Osteocyte (in vitro differentiated cells): ENCODE results near the gene ZNF516. TPM values are rescaled to one million over a fixed set of nuclear protein-coding genes. Genes with fewer than 3 reads are reported as not detected.

ENCODE experiments used
- DNase-seq: peaks from one replicate; pipeline ENCODE4 v3.0.0; 2021; ENCODE audit warnings: mixed read lengths; ENCODE audit not compliant: unreplicated experiment; ENCODE audit errors: extremely low spot score
- H3K27ac Mint-ChIP-seq: one replicate; pipeline ENCODE4 v1.8.0; 2021; ENCODE audit warnings: mild to moderate bottlenecking, mixed read lengths; ENCODE audit not compliant: unreplicated experiment
- H3K27me3 Mint-ChIP-seq: one replicate; pipeline ENCODE4 v1.8.0; 2021; ENCODE audit warnings: mixed read lengths; ENCODE audit not compliant: unreplicated experiment
- H3K36me3 Mint-ChIP-seq: one replicate; pipeline ENCODE4 v1.8.0; 2021; ENCODE audit warnings: mixed read lengths; ENCODE audit not compliant: unreplicated experiment
- H3K4me1 Mint-ChIP-seq: one replicate; pipeline ENCODE4 v1.8.0; 2021; ENCODE audit warnings: mixed read lengths; ENCODE audit not compliant: unreplicated experiment
- H3K4me3 Mint-ChIP-seq: one replicate; pipeline ENCODE4 v1.8.0; 2021; ENCODE audit warnings: mild to moderate bottlenecking, moderate library complexity, mixed read lengths; ENCODE audit not compliant: unreplicated experiment
- H3K9me3 Mint-ChIP-seq: one replicate; pipeline ENCODE4 v1.8.0; 2021; ENCODE audit warnings: mixed read lengths; ENCODE audit not compliant: unreplicated experiment
- CTCF ChIP-seq: fragments of 200-600 bp; sonication (generic); IDR thresholded peaks from 2 replicates; pipeline ENCODE4 v1.5.0; 2021; ENCODE audit warnings: antibody characterized with exemption, mild to moderate bottlenecking, moderate library complexity
- total RNA-seq: library from RNA; stranded (reverse); gene quantifications from 2 replicates; pipeline ENCODE4 v1.2.1, GENCODE V29; 2021

The ZNF516 gene
- total RNA-seq, 1 donor from 2014 or later = 36.3 TPM

GRCh38 chr18:76518860-76519538, 24.0 kb upstream of the ZNF516 start:
- H3K4me3 Mint-ChIP-seq = peak overlapping the region; percentile 73
- H3K27ac Mint-ChIP-seq = no peak overlapping the region
- TF ChIP-seq CTCF = no peak

DNA sequence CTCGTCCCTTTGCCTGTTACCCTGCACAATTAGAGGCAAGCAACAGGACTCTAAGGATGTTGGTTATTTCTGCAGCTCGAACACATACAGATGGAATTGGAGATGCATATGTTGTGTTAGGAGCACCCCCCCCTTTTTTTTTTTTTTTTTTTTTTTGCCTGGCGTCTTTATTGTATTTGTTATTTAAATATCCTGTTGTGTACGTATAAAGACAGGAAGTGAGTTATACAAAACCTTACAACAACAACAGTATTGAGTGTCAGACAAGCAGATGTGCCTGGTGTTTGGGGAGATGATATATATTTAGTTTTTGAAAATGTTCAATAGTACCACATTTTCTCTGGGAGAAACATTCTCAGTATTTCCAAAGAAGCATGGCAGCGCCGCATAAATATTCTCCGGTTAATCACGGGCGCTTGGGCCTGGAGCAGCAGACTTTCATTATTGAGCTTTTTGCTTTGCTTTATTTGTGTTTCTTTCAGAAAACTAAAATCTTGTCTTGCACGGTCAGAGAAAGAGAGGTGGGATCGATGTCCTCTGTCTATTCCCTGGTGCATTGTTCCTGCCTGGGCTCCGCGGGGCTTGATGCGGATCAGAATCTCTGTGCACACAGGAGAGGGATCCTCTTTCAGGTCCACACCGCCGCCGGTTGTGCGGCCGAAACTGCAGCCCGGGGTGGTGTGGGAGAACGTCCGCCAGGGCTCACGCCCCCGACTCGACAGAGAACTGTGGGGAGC, 23.2 kb upstream of the ZNF516 start:
- no peak overlapping the region for H3K27ac Mint-ChIP-seq

More at GRCh38 chr18:76518860-76519538, 24.0 kb upstream of the ZNF516 start:
- Mint-ChIP-seq H3K27me3 (peaks cover 36% of the 10 kb centered on the region), H3K4me1 (peaks cover 15% of the 10 kb centered on the region), H3K9me3 (no peaks in the 10 kb centered on the region), H3K36me3 (no peaks in the 10 kb centered on the region)
- no peak for DNase-seq

GRCh38 chr18:76515576-76515975, 20.5 kb upstream of the ZNF516 start:
- H3K9me3 Mint-ChIP-seq = no peaks in the 10 kb centered on the region
- H3K4me1 Mint-ChIP-seq = peaks cover 15% of the 10 kb centered on the region
- H3K36me3 Mint-ChIP-seq = no peaks in the 10 kb centered on the region
- peaks cover 20% of the 10 kb centered on the region for H3K27me3 Mint-ChIP-seq
- TF ChIP-seq CTCF = no peak
- no peak overlapping the region for H3K27ac Mint-ChIP-seq
- no peak overlapping the region for H3K4me3 Mint-ChIP-seq
- no peak for DNase-seq

More for the DNA sequence above, 23.2 kb upstream of the ZNF516 start:
- TF ChIP-seq CTCF = no peak
- Mint-ChIP-seq H3K4me1 (peaks cover 15% of the 10 kb centered on the region), H3K4me3 (peak overlapping the region; percentile 73), H3K36me3 (no peaks in the 10 kb centered on the region), H3K27me3 (peaks cover 32% of the 10 kb centered on the region), H3K9me3 (no peaks in the 10 kb centered on the region)
- no peak for DNase-seq

DNA sequence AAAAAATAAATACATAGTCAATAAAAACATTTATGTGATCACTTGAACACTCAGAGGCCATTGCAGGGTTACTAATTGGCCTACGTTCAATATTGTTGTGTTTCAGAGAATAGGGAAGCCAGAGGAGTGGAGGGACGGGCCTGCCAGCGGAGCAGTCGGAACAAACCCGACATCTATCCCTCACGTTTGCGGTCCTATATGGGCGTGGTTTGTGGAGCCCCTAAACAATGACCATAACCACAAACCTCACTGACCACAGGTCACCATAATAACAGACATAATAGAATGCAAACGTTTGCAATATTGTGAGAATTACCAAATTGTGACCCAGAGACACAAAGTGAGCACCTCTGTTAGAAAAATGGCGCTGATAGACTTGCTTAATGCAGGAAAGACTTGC, 19.5 kb upstream of the ZNF516 start:
- TF ChIP-seq CTCF = no peak
- Mint-ChIP-seq H3K4me3 (no peak overlapping the region), H3K27ac (no peak overlapping the region), H3K9me3 (no peaks in the 10 kb centered on the region), H3K36me3 (no peaks in the 10 kb centered on the region), H3K4me1 (peaks cover 15% of the 10 kb centered on the region), H3K27me3 (peaks cover 26% of the 10 kb centered on the region)
- DNase-seq = no peak

GRCh38 chr18:76507830-76508385, 12.9 kb upstream of the ZNF516 start:
- Mint-ChIP-seq H3K4me3 (no peak overlapping the region), H3K9me3 (no peaks in the 10 kb centered on the region), H3K27ac (no peak overlapping the region), H3K36me3 (no peaks in the 10 kb centered on the region), H3K4me1 (no peaks in the 10 kb centered on the region), H3K27me3 (peaks cover 16% of the 10 kb centered on the region)
- DNase-seq = no peak
- TF ChIP-seq CTCF = no peak
